ENCODE measurements around the gene VN1R4.
"Not testable (repeated sequence)": the region's sequence is repeated elsewhere in the genome, so short reads cannot be mapped to it uniquely, and the experiment has no call there.

Gene VN1R4, protein sequence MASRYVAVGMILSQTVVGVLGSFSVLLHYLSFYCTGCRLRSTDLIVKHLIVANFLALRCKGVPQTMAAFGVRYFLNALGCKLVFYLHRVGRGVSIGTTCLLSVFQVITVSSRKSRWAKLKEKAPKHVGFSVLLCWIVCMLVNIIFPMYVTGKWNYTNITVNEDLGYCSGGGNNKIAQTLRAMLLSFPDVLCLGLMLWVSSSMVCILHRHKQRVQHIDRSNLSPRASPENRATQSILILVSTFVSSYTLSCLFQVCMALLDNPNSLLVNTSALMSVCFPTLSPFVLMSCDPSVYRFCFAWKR

DNA sequence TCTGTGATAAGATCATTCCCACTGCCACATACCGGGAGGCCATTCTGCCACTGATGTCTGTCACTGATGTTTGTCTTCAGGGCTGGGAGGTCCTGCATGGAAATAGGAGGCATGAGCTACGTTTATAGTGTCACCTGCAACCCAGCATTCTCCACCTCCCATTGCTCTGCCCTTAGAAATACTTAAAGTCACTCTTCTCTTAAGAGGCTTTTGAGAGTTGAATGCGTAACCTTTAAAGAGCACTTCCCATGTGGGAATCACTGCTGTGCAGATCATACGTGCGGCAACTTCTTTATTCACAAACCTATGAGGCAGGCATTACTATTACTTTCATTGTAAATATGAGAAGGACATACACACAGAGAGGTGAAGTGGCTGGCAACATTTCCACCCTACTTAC is at the start of gene VN1R4:
VN1R4 (minus strand) TSS at position 101 of the 400 bp plus-strand sequence; CDS start at position 43, 58 bp downstream.
- not testable (repeated sequence) for H3K4me2 ChIP-seq (ENCODE audit: low read depth, low read length, poor library complexity, severe bottlenecking); H3K36me3 ChIP-seq (ENCODE audit: insufficient read depth, low read length); H3K4me3 ChIP-seq (ENCODE audit: low read length, poor library complexity, severe bottlenecking); H4K20me1 ChIP-seq (ENCODE audit: insufficient read depth, low read length, poor library complexity, severe bottlenecking); H3K9ac ChIP-seq (ENCODE audit: low read depth, low read length, poor library complexity, severe bottlenecking); H3K79me2 ChIP-seq (ENCODE audit: insufficient read depth, low read length); H3F3A ChIP-seq (ENCODE audit: low read depth); H2AFZ ChIP-seq (ENCODE audit: low read length); H3K4me1 ChIP-seq (ENCODE audit: insufficient read depth, low read length, poor library complexity, severe bottlenecking); H3K27me3 ChIP-seq (ENCODE audit: insufficient read depth, low read length, poor library complexity, severe bottlenecking); H3K9me3 ChIP-seq (ENCODE audit: insufficient read depth, low read depth, low read length); H3K9me2 ChIP-seq (replicated peaks; ENCODE audit: low read depth, low read length)

DNA sequence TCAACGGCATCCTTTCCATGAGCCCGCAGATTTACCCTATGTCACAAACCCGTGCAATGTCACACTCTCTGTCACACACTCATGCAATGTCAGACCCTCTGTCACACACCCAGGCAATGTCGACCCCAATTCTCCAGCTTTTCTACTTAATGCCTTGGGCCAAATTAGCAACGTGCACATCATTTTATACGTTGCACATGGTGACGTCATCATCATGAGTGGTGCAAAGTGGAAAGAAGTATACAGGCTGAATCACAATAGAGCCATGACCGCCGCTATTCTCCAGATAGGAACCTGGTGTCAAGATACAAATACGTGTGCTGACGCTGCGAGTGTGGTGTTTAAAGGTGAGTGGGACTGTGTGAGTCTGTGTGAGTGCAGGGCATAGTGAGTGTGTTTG is 44.4 kb upstream of the VN1R4 start:
- TF ChIP-seq, protein P1, sequence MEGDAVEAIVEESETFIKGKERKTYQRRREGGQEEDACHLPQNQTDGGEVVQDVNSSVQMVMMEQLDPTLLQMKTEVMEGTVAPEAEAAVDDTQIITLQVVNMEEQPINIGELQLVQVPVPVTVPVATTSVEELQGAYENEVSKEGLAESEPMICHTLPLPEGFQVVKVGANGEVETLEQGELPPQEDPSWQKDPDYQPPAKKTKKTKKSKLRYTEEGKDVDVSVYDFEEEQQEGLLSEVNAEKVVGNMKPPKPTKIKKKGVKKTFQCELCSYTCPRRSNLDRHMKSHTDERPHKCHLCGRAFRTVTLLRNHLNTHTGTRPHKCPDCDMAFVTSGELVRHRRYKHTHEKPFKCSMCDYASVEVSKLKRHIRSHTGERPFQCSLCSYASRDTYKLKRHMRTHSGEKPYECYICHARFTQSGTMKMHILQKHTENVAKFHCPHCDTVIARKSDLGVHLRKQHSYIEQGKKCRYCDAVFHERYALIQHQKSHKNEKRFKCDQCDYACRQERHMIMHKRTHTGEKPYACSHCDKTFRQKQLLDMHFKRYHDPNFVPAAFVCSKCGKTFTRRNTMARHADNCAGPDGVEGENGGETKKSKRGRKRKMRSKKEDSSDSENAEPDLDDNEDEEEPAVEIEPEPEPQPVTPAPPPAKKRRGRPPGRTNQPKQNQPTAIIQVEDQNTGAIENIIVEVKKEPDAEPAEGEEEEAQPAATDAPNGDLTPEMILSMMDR (conservative IDR thresholded peaks at IDR 0.05; ENCODE audit: low read length) = no peak
- TF ChIP-seq EZH2phosphoT487 (IDR thresholded peaks at IDR 0.05; ENCODE audit: borderline replicate concordance) = no peak
- no peak overlapping the region for H2AFZ ChIP-seq (ENCODE audit: low read length)
- no peak overlapping the region for H3K4me3 ChIP-seq (ENCODE audit: low read length, poor library complexity, severe bottlenecking)
- no peaks in the 10 kb centered on the region for H3K27me3 ChIP-seq (ENCODE audit: insufficient read depth, low read length, poor library complexity, severe bottlenecking)
- H4K20me1 ChIP-seq (ENCODE audit: insufficient read depth, low read length, poor library complexity, severe bottlenecking) = no peaks in the 10 kb centered on the region
- no peaks in the 10 kb centered on the region for H3F3A ChIP-seq (ENCODE audit: low read depth)
- H3K9me2 ChIP-seq (replicated peaks; ENCODE audit: low read depth, low read length) = no peaks in the 10 kb centered on the region
- H3K9ac ChIP-seq (ENCODE audit: low read depth, low read length, poor library complexity, severe bottlenecking) = no peak overlapping the region
- H3K4me2 ChIP-seq (ENCODE audit: low read depth, low read length, poor library complexity, severe bottlenecking) = no peak overlapping the region
- H3K9me3 ChIP-seq (ENCODE audit: insufficient read depth, low read depth, low read length) = no peaks in the 10 kb centered on the region
- H3K4me1 ChIP-seq (ENCODE audit: insufficient read depth, low read length, poor library complexity, severe bottlenecking) = no peaks in the 10 kb centered on the region
- no peaks in the 10 kb centered on the region for H3K36me3 ChIP-seq (ENCODE audit: insufficient read depth, low read length)
- H3K79me2 ChIP-seq (ENCODE audit: insufficient read depth, low read length) = no peaks in the 10 kb centered on the region

- H3K4me2 ChIP-seq (ENCODE audit: low read depth, low read length, poor library complexity, severe bottlenecking) = no peak overlapping the region
- no peak overlapping the region for H3K9ac ChIP-seq (ENCODE audit: low read depth, low read length, poor library complexity, severe bottlenecking)
- H3K4me3 ChIP-seq (ENCODE audit: low read length, poor library complexity, severe bottlenecking) = no peak overlapping the region
- H3K4me1 ChIP-seq (ENCODE audit: insufficient read depth, low read length, poor library complexity, severe bottlenecking) = no peaks in the 10 kb centered on the region
- H3F3A ChIP-seq (ENCODE audit: low read depth) = no peaks in the 10 kb centered on the region
- H4K20me1 ChIP-seq (ENCODE audit: insufficient read depth, low read length, poor library complexity, severe bottlenecking) = no peaks in the 10 kb centered on the region
- H3K9me3 ChIP-seq (ENCODE audit: insufficient read depth, low read depth, low read length) = no peaks in the 10 kb centered on the region
- no peaks in the 10 kb centered on the region for H3K36me3 ChIP-seq (ENCODE audit: insufficient read depth, low read length)
- no peaks in the 10 kb centered on the region for H3K9me2 ChIP-seq (replicated peaks; ENCODE audit: low read depth, low read length)
- TF ChIP-seq, protein P1 (conservative IDR thresholded peaks at IDR 0.05; ENCODE audit: low read length) = no peak
- TF ChIP-seq EZH2phosphoT487 (IDR thresholded peaks at IDR 0.05; ENCODE audit: borderline replicate concordance) = no peak
- H2AFZ ChIP-seq (ENCODE audit: low read length) = no peak overlapping the region
- H3K79me2 ChIP-seq (ENCODE audit: insufficient read depth, low read length) = no peaks in the 10 kb centered on the region
- H3K27me3 ChIP-seq (ENCODE audit: insufficient read depth, low read length, poor library complexity, severe bottlenecking) = no peaks in the 10 kb centered on the region
Measured at GRCh38 chr19:53311044-53311443, 43.5 kb upstream of the VN1R4 start.

GRCh38 chr19:53308339-53308811 is 40.9 kb upstream of the VN1R4 start:
- Histone ChIP-seq H3K9me3 (ENCODE audit: insufficient read depth, low read depth, low read length) (no peaks in the 10 kb centered on the region), H3K9me2 (replicated peaks; ENCODE audit: low read depth, low read length) (no peaks in the 10 kb centered on the region), H4K20me1 (ENCODE audit: insufficient read depth, low read length, poor library complexity, severe bottlenecking) (no peaks in the 10 kb centered on the region), H3K9ac (ENCODE audit: low read depth, low read length, poor library complexity, severe bottlenecking) (no peak overlapping the region), H3K36me3 (ENCODE audit: insufficient read depth, low read length) (no peaks in the 10 kb centered on the region), H3K4me2 (ENCODE audit: low read depth, low read length, poor library complexity, severe bottlenecking) (no peak overlapping the region), H3K4me1 (ENCODE audit: insufficient read depth, low read length, poor library complexity, severe bottlenecking) (no peaks in the 10 kb centered on the region), H2AFZ (ENCODE audit: low read length) (no peak overlapping the region), H3K79me2 (ENCODE audit: insufficient read depth, low read length) (no peaks in the 10 kb centered on the region), H3K4me3 (ENCODE audit: low read length, poor library complexity, severe bottlenecking) (no peak overlapping the region), H3F3A (ENCODE audit: low read depth) (no peaks in the 10 kb centered on the region), H3K27me3 (ENCODE audit: insufficient read depth, low read length, poor library complexity, severe bottlenecking) (no peaks in the 10 kb centered on the region)
- TF ChIP-seq, protein P1 (conservative IDR thresholded peaks at IDR 0.05; ENCODE audit: low read length) = no peak; the same call in 1 of the 2 replicates
- TF ChIP-seq EZH2phosphoT487 (IDR thresholded peaks at IDR 0.05; ENCODE audit: borderline replicate concordance) = no peak

DNA sequence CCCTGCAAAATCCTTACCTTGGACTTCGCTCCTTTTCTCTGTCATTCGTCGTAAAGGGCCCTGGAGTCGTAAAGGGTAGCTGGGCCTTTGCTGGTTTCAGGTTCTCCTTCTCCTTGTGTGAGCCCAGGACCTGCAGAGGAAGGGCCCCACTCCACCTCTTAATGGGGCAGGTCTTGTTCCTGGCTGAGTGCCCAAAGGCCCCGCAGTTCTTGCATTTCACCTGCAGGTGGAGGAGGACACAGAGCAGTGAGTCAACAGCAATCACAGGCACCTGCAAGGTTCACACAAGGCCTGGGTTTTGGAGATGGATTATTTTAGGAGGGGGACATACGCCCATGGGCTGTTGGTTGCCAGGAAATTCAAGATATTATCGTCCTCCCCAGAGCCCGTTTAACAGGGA is 33.8 kb upstream of the VN1R4 start:
- not testable (repeated sequence) for H3K79me2 ChIP-seq (ENCODE audit: insufficient read depth, low read length); H3K27me3 ChIP-seq (ENCODE audit: insufficient read depth, low read length, poor library complexity, severe bottlenecking); H4K20me1 ChIP-seq (ENCODE audit: insufficient read depth, low read length, poor library complexity, severe bottlenecking)

More for the DNA sequence above, 33.8 kb upstream of the VN1R4 start:
- not testable (repeated sequence) for H3K9me2 ChIP-seq (replicated peaks; ENCODE audit: low read depth, low read length); H3K9me3 ChIP-seq (ENCODE audit: insufficient read depth, low read depth, low read length); H3K4me1 ChIP-seq (ENCODE audit: insufficient read depth, low read length, poor library complexity, severe bottlenecking); H3K4me3 ChIP-seq (ENCODE audit: low read length, poor library complexity, severe bottlenecking); H2AFZ ChIP-seq (ENCODE audit: low read length); H3K9ac ChIP-seq (ENCODE audit: low read depth, low read length, poor library complexity, severe bottlenecking); H3K4me2 ChIP-seq (ENCODE audit: low read depth, low read length, poor library complexity, severe bottlenecking); H3K36me3 ChIP-seq (ENCODE audit: insufficient read depth, low read length); H3F3A ChIP-seq (ENCODE audit: low read depth)
